ENCODE data around the gene KASH5.
A peak's percentile ranks its signal among the peaks of the same experiment; 100 is the strongest.
"Not testable (repeated sequence)": the region's sequence is repeated elsewhere in the genome, so short reads cannot be mapped to it uniquely, and the experiment has no call there.

The KASH5 gene

GRCh38 chr19:49443366-49444099 lies 55.5 kb downstream of the KASH5 start (continued):
- TF ChIP-seq ZNF335 (tag by site-specific recombination; conservative IDR thresholded peaks at IDR 0.05): peak; percentile 96

DNA sequence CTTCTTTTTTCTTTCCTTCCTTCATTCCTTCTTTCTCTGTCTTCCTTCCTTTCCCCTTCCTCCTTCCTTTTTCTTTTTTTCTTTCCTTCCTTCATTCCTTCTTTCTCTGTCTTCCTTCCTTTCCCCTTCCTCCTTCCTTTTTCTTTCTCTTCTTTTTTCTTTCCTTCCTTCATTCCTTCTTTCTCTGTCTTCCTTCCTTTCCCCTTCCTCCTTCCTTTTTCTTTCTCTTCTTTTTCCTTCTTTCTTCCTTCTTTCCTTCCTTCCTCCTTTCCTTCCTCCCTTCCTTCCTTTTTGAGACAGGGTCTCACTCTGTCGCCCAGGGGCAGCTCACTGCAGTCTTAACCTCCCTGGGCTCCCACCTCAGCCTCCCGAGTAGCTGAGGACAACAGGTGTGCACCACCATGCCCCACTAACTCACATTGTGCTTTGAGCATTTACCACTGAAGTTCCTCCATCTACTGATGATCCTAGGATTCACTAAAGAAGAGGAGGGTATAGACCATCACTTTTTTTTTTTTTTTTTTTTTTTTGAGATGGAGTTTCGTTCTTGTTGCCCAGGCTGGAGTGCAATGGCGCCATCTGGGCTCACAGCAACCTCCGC lies 56.2 kb downstream of the KASH5 start:
- ChIA-PET CTCF (interaction anchor here (0.6 to 3.2 kb wide), 14 partner anchors 8 to 1491 kb away, joined by 3 to 28 read pairs (median 4); no protein-coding TSS in a partner anchor), POLR2A (interaction anchor here (0.6 to 2.1 kb wide), 7 partner anchors 32 to 724 kb away, joined by 3 to 8 read pairs (median 5); no protein-coding TSS in a partner anchor)
- not testable (repeated sequence) for H3K27ac ChIP-seq (ENCODE audit: extremely low read depth, low read depth, low read length); H3K4me1 ChIP-seq (ENCODE audit: control insufficient read depth, insufficient read depth, low read length); H3K4me3 ChIP-seq (ENCODE audit: low read depth, low read length); H3K9me3 ChIP-seq (ENCODE audit: control insufficient read depth, insufficient read depth, low read depth, low read length)
- peak; percentile 92 for TF ChIP-seq ZNF366 (tag by site-specific recombination; conservative IDR thresholded peaks at IDR 0.05)
- TF ChIP-seq SCRT2 (tag by site-specific recombination; IDR thresholded peaks at IDR 0.05): peak; percentile 29; the same call in 1 of the 2 replicates
- TF ChIP-seq ZNF10 (tag by site-specific recombination; IDR thresholded peaks at IDR 0.05): peak; percentile 33; the same call in 1 of the 2 replicates
- peaks cover 10 to 30% of the 10 kb centered on the region in 2 experiments for H3K36me3 ChIP-seq (ENCODE audit: control insufficient read depth in 2 of 2, insufficient read depth in 1 of 2, low read length in 2 of 2)

DNA sequence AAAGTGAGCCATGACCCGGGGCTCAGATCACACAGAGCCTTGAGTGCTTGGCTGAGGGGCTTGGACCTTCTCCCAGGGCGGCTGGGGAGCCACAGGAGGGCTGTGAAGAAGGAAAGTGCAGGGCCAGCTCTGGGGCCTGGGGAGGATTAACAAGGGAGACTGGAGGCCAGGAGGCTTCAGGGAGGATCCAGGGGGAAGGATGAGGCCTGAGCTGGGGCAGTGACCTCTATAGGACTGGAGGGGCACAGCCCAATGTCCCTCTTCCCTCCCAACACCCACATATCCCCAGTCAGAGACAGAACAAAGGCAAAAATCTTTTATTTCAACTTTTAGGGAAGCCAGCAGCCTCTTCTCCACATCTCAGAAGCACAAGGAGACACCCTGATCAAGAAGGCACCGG lies 57.9 kb downstream of the KASH5 start:
- ChIA-PET CTCF (interaction anchor here (0.7 to 3.2 kb wide), 6 partner anchors 25 to 207 kb away, joined by 3 to 28 read pairs (median 6); no protein-coding TSS in a partner anchor), POLR2A (interaction anchor here (0.6 to 2.1 kb wide), 4 partner anchors 33 to 83 kb away, joined by 3 to 5 read pairs (median 4); partner anchors contain the start of gene DKKL1)
- Histone ChIP-seq H3K4me3 (ENCODE audit: low read depth, low read length) (no peak overlapping the region), H3K27ac (ENCODE audit: extremely low read depth, low read depth, low read length) (no peak overlapping the region), H3K9me3 (ENCODE audit: control insufficient read depth, insufficient read depth, low read depth, low read length) (no peaks in the 10 kb centered on the region), H3K36me3 (ENCODE audit: control insufficient read depth in 2 of 2, insufficient read depth in 1 of 2, low read length in 2 of 2) (peaks cover 17 to 45% of the 10 kb centered on the region in 2 experiments), H3K4me1 (ENCODE audit: control insufficient read depth, insufficient read depth, low read length) (peaks cover 7% of the 10 kb centered on the region)
- TF ChIP-seq, protein P1, sequence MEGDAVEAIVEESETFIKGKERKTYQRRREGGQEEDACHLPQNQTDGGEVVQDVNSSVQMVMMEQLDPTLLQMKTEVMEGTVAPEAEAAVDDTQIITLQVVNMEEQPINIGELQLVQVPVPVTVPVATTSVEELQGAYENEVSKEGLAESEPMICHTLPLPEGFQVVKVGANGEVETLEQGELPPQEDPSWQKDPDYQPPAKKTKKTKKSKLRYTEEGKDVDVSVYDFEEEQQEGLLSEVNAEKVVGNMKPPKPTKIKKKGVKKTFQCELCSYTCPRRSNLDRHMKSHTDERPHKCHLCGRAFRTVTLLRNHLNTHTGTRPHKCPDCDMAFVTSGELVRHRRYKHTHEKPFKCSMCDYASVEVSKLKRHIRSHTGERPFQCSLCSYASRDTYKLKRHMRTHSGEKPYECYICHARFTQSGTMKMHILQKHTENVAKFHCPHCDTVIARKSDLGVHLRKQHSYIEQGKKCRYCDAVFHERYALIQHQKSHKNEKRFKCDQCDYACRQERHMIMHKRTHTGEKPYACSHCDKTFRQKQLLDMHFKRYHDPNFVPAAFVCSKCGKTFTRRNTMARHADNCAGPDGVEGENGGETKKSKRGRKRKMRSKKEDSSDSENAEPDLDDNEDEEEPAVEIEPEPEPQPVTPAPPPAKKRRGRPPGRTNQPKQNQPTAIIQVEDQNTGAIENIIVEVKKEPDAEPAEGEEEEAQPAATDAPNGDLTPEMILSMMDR (tag by site-specific recombination; IDR thresholded peaks at IDR 0.05): peak; percentile 10; the same call in 1 of the 2 replicates
- TF ChIP-seq, protein P2, sequence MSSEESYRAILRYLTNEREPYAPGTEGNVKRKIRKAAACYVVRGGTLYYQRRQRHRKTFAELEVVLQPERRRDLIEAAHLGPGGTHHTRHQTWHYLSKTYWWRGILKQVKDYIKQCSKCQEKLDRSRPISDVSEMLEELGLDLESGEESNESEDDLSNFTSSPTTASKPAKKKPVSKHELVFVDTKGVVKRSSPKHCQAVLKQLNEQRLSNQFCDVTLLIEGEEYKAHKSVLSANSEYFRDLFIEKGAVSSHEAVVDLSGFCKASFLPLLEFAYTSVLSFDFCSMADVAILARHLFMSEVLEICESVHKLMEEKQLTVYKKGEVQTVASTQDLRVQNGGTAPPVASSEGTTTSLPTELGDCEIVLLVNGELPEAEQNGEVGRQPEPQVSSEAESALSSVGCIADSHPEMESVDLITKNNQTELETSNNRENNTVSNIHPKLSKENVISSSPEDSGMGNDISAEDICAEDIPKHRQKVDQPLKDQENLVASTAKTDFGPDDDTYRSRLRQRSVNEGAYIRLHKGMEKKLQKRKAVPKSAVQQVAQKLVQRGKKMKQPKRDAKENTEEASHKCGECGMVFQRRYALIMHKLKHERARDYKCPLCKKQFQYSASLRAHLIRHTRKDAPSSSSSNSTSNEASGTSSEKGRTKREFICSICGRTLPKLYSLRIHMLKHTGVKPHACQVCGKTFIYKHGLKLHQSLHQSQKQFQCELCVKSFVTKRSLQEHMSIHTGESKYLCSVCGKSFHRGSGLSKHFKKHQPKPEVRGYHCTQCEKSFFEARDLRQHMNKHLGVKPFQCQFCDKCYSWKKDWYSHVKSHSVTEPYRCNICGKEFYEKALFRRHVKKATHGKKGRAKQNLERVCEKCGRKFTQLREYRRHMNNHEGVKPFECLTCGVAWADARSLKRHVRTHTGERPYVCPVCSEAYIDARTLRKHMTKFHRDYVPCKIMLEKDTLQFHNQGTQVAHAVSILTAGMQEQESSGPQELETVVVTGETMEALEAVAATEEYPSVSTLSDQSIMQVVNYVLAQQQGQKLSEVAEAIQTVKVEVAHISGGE (tag by site-specific recombination; conservative IDR thresholded peaks at IDR 0.05; ENCODE audit: low read depth): no peak

DNA sequence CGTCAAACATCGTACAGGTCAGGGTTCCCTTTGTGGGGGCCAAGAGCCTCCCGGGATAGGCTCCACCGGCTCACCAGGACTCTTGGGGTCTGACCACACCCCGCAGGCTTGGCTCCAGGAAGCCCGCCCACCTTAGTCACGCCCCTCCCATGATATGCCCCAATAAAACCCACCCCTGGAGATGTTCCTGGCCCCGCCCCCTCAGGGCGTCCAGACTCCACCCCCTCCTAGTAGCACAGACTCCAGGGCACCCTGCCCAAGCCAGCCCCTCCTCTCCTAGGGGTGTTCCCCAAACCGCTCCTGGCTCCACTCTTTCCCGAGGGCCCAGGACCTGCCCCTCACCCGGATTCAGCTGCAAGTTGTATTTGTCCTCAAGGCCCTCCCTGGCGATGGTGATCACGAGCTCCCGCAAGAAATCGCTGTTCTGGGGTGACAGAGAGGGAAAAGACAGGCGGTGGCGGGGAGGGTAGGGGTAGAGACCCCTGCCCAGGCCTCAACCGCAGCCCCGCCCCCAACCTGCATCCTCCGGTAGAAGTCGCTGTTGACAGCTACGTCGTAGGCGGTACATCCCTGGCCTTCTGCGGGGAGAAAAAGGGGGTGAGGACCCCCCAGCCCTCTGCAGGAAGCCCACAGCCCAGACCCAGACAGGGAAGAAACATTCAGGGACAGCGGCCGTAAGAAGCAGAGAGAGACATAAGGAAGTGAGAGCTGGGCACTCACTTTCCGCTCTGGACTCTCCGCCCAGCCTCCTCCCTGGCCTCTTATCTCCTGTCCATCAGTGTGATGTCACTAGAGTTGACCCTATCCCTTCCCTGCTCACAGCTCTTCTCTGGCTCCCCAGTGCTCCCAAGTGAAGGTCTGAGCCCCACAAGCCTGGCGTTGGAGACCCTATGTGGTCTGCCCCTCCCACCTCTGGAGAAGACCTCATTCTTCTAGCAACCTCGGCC lies 59.7 kb downstream of the KASH5 start:
- no peaks in the 10 kb centered on the region for H3K4me1 ChIP-seq (ENCODE audit: control insufficient read depth, insufficient read depth, low read length)
- no peaks in the 10 kb centered on the region for H3K9me3 ChIP-seq (ENCODE audit: control insufficient read depth, insufficient read depth, low read depth, low read length)
- ChIA-PET CTCF (interaction anchor here (0.6 to 1.3 kb wide), 6 partner anchors 26 to 124 kb away, joined by 3 to 6 read pairs (median 4); no protein-coding TSS in a partner anchor), POLR2A (interaction anchor here (1.0 kb wide), 1 partner anchor 44 kb away, joined by 3 read pairs; no protein-coding TSS in a partner anchor)
- no peak overlapping the region for H3K4me3 ChIP-seq (ENCODE audit: low read depth, low read length)
- no peak overlapping the region for H3K27ac ChIP-seq (ENCODE audit: extremely low read depth, low read depth, low read length)
- peaks cover 17 to 45% of the 10 kb centered on the region in 2 experiments for H3K36me3 ChIP-seq (ENCODE audit: control insufficient read depth in 2 of 2, insufficient read depth in 1 of 2, low read length in 2 of 2)
- 0 out of 2 replicates have a peak, but pooled peaks have one; percentile 23 for TF ChIP-seq GLIS2 (tag by site-specific recombination; IDR thresholded peaks at IDR 0.05)
- TF ChIP-seq PATZ1 (tag by site-specific recombination; IDR thresholded peaks at IDR 0.05): no peak
- TF ChIP-seq YY1 (tag by site-specific recombination; IDR thresholded peaks at IDR 0.05): no peak
- no peak for TF ChIP-seq BCL6B (tag by site-specific recombination; IDR thresholded peaks at IDR 0.05)
- TF ChIP-seq ZFHX2 (tag by site-specific recombination; conservative IDR thresholded peaks at IDR 0.05): 0 out of 2 replicates have a peak, but pooled peaks have one; percentile 20
- TF ChIP-seq PRDM1 (tag by site-specific recombination; IDR thresholded peaks at IDR 0.05): peak; percentile 60; the same call in 1 of the 2 replicates
- TF ChIP-seq ZFP69B (tag by site-specific recombination; IDR thresholded peaks at IDR 0.05): no peak
- TF ChIP-seq ZNF670 (tag by site-specific recombination; IDR thresholded peaks at IDR 0.05; ENCODE audit: low read depth): no peak
- TF ChIP-seq SP3 (tag by site-specific recombination; IDR thresholded peaks at IDR 0.05): peak; percentile 68
- TF ChIP-seq ZNF571 (tag by site-specific recombination; IDR thresholded peaks at IDR 0.05): no peak

All from HEK293 (cell line).